Measurements from ENCODE around the gene TBC1D14. TPM values are rescaled to one million over a fixed set of nuclear protein-coding genes. Genes with fewer than 3 reads are reported as not detected.

Gene TBC1D14
- total RNA-seq, 1 donor from 2014 or later, result 61.8 TPM

GRCh38 chr4:7066006-7066405, 156.4 kb downstream of the TBC1D14 start:
- H3K4me1 Mint-ChIP-seq (ENCODE audit: low read depth), result peaks cover 12% of the 10 kb centered on the region
- no peak for TF ChIP-seq CTCF (IDR thresholded peaks at IDR 0.05; ENCODE audit: unreplicated experiment)
- no peak for DNase-seq (ENCODE audit: low spot score, unreplicated experiment)
- peaks cover 14% of the 10 kb centered on the region for H3K36me3 Mint-ChIP-seq (ENCODE audit: insufficient read depth)
- no peak overlapping the region for H3K27ac Mint-ChIP-seq
- H3K9me3 Mint-ChIP-seq (ENCODE audit: low read depth), result no peaks in the 10 kb centered on the region
- H3K27me3 Mint-ChIP-seq, result peaks cover 10% of the 10 kb centered on the region
- H3K4me3 Mint-ChIP-seq (ENCODE audit: low read depth), result peak overlapping the region; percentile 87

- peaks cover 12% of the 10 kb centered on the region for H3K4me1 Mint-ChIP-seq (ENCODE audit: low read depth)
- DNase-seq (ENCODE audit: low spot score, unreplicated experiment), result no peak
- H3K27ac Mint-ChIP-seq, result no peak overlapping the region
- H3K36me3 Mint-ChIP-seq (ENCODE audit: insufficient read depth), result peaks cover 12% of the 10 kb centered on the region
- peak overlapping the region; percentile 87 for H3K4me3 Mint-ChIP-seq (ENCODE audit: low read depth)
- peaks cover 11% of the 10 kb centered on the region for H3K27me3 Mint-ChIP-seq
- no peak for TF ChIP-seq CTCF (IDR thresholded peaks at IDR 0.05; ENCODE audit: unreplicated experiment)
- no peaks in the 10 kb centered on the region for H3K9me3 Mint-ChIP-seq (ENCODE audit: low read depth)
Measured at GRCh38 chr4:7066493-7066892, 156.9 kb downstream of the TBC1D14 start.

- Mint-ChIP-seq H3K9me3 (ENCODE audit: low read depth) (no peaks in the 10 kb centered on the region), H3K36me3 (ENCODE audit: insufficient read depth) (peaks cover 12% of the 10 kb centered on the region), H3K4me1 (ENCODE audit: low read depth) (peaks cover 12% of the 10 kb centered on the region), H3K4me3 (ENCODE audit: low read depth) (peak overlapping the region; percentile 87), H3K27me3 (peaks cover 11% of the 10 kb centered on the region), H3K27ac (peak overlapping the region; percentile 60)
- no peak for DNase-seq (ENCODE audit: low spot score, unreplicated experiment)
- no peak for TF ChIP-seq CTCF (IDR thresholded peaks at IDR 0.05; ENCODE audit: unreplicated experiment)
Measured at GRCh38 chr4:7067126-7067451, 157.5 kb downstream of the TBC1D14 start.

GRCh38 chr4:7067452-7068278, 158.0 kb downstream of the TBC1D14 start, which contains the start of gene GRPEL1:
GRPEL1 (minus strand) TSS chr4:7068064; CDS start chr4:7068032, 32 bp downstream.
- peak; percentile 100 for DNase-seq (ENCODE audit: low spot score, unreplicated experiment)
- peaks cover 16% of the 10 kb centered on the region for H3K27me3 Mint-ChIP-seq
- H3K4me1 Mint-ChIP-seq (ENCODE audit: low read depth), result peaks cover 12% of the 10 kb centered on the region
- peak within 1 kb of the TSS; percentile 94 for H3K27ac Mint-ChIP-seq
- H3K36me3 Mint-ChIP-seq (ENCODE audit: insufficient read depth), result peaks cover 12% of the 10 kb centered on the region
- H3K4me3 Mint-ChIP-seq (ENCODE audit: low read depth), result peak within 1 kb of the TSS; percentile 87
- TF ChIP-seq CTCF (IDR thresholded peaks at IDR 0.05; ENCODE audit: unreplicated experiment), result no peak
- H3K9me3 Mint-ChIP-seq (ENCODE audit: low read depth), result no peaks in the 10 kb centered on the region

- TF ChIP-seq CTCF (IDR thresholded peaks at IDR 0.05; ENCODE audit: unreplicated experiment), result no peak
- Mint-ChIP-seq H3K4me1 (ENCODE audit: low read depth) (peaks cover 12% of the 10 kb centered on the region), H3K9me3 (ENCODE audit: low read depth) (no peaks in the 10 kb centered on the region), H3K36me3 (ENCODE audit: insufficient read depth) (peaks cover 8% of the 10 kb centered on the region), H3K4me3 (ENCODE audit: low read depth) (peak overlapping the region; percentile 87), H3K27ac (peak overlapping the region; percentile 94), H3K27me3 (peaks cover 16% of the 10 kb centered on the region)
- DNase-seq (ENCODE audit: low spot score, unreplicated experiment), result no peak
Measured at GRCh38 chr4:7068279-7068842, 158.7 kb downstream of the TBC1D14 start.

Data from progenitor cell of endocrine pancreas (in vitro differentiated cells).